Vagina (tissue), 2 donors: Measurements from ENCODE around the gene ALPK1. TPM values are rescaled to one million over a fixed set of nuclear protein-coding genes. Genes with fewer than 3 reads are reported as not detected.

Experiments
- DNase-seq, 2 donors: peaks; one replicate each; pipeline ENCODE4 v3.0.0-alpha.2; 2017; ENCODE audit errors: extremely low spot score in 2 of 2
- H3K27ac ChIP-seq: fragments of 200-600 bp; sonication (generic); one replicate; pipeline ENCODE4 v1.5.1; 2019
- H3K27me3 ChIP-seq: fragments of 200-600 bp; sonication (generic); one replicate; pipeline ENCODE4 v1.5.1; 2019
- H3K36me3 ChIP-seq, 2 donors: fragments of 200-600 bp; sonication (generic); one replicate each; pipeline ENCODE4 v1.5.1; 2017 to 2019
- H3K4me1 ChIP-seq: fragments of 200-600 bp; sonication (generic); one replicate; pipeline ENCODE4 v1.5.1; 2019
- H3K4me3 ChIP-seq, 2 donors: fragments of 200-600 bp; sonication (generic); 1 replicate in 1 of 2; 2 replicates in 1 of 2; pipeline ENCODE4 v1.5.1; 2016 to 2019
- H3K9me3 ChIP-seq: fragments of 200-600 bp; sonication (generic); one replicate; pipeline ENCODE4 v1.5.1; 2019
- CTCF ChIP-seq, 3 experiments: fragments of 450-650 bp in 2 of 3; fragments of 200-600 bp in 1 of 3; sonication (generic) in 1 of 3; IDR thresholded peaks; one replicate each; pipeline ENCODE4 v1.5.1; 2017 to 2019; ENCODE audit warnings: antibody characterized with exemption in 3 of 3, mild to moderate bottlenecking in 2 of 3, moderate library complexity in 2 of 3
- POLR2A ChIP-seq, 2 donors: fragments of 450-650 bp; IDR thresholded peaks; one replicate each; pipeline ENCODE4 v1.6.1; 2017; ENCODE audit warnings: antibody characterized with exemption in 2 of 2, mild to moderate bottlenecking in 2 of 2, moderate library complexity in 2 of 2
- POLR2AphosphoS5 ChIP-seq, 2 donors: sonication (generic); formaldehyde crosslinking; IDR thresholded peaks; one replicate each; pipeline ENCODE4 v1.9.0; 2017; ENCODE audit warnings: antibody characterized with exemption in 2 of 2, mild to moderate bottlenecking in 2 of 2, low read depth in 1 of 2; ENCODE audit not compliant: insufficient read depth in 1 of 2
- intact Hi-C: fragments of 100-400 bp; cut with DNase I; formaldehyde crosslinking; loops from one replicate; pipeline ENCODE4 v1.15.1; 2023
- total RNA-seq: library from RNA; depleted of rRNA; stranded (reverse); fragments of >200 nt; gene quantifications from one replicate; pipeline ENCODE4 v1.2.3, GENCODE V29; 2016

ALPK1 gene
- total RNA-seq, 1 donor from 2014 or later: 32.2 TPM

- Histone ChIP-seq H3K4me3 (no peak overlapping the region), H3K27me3 (no peaks in the 10 kb centered on the region), H3K27ac (no peak overlapping the region), H3K4me1 (no peaks in the 10 kb centered on the region), H3K9me3 (no peaks in the 10 kb centered on the region), H3K36me3 (no peaks in the 10 kb centered on the region)
- intact Hi-C loops: no loop called here
- DNase-seq: no peak
- no peak for TF ChIP-seq CTCF (IDR thresholded peaks at IDR 0.05)
- TF ChIP-seq POLR2A (IDR thresholded peaks at IDR 0.05): no peak
- TF ChIP-seq POLR2AphosphoS5 (IDR thresholded peaks at IDR 0.05; ENCODE audit: insufficient read depth in 1 of 2, low read depth in 1 of 2): no peak
Observed at GRCh38 chr4:112370466-112370865, 73.3 kb downstream of the ALPK1 start.

- no peak overlapping the region for H3K4me3 ChIP-seq
- no peak for DNase-seq
- intact Hi-C loops: no loop called here
- H3K27ac ChIP-seq: no peak overlapping the region
- H3K9me3 ChIP-seq: no peaks in the 10 kb centered on the region
- TF ChIP-seq POLR2AphosphoS5 (IDR thresholded peaks at IDR 0.05; ENCODE audit: insufficient read depth in 1 of 2, low read depth in 1 of 2) (no peak), POLR2A (IDR thresholded peaks at IDR 0.05) (no peak), CTCF (IDR thresholded peaks at IDR 0.05) (no peak)
- H3K36me3 ChIP-seq: no peaks in the 10 kb centered on the region
- no peaks in the 10 kb centered on the region for H3K27me3 ChIP-seq
- no peaks in the 10 kb centered on the region for H3K4me1 ChIP-seq
Observed at GRCh38 chr4:112371361-112371760, 74.2 kb downstream of the ALPK1 start.

DNA sequence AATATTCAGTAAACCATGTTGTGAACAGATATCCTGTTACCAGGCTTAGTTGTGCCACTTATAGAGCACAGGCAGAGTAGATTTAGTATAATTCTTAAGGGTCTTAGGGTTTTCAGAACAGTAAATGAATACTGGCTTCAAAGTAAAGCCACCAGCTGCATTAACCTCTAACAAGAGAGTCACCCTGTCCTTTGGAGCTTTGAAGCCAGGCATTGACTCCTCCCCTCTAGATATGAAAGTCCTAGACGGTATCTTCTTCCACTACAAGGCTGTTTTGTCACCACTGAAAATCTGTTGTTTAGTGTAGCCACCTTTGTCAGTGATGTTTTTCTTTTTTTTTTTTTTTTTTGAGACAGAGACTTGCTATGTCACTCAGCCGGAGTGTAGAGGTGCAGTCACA is 77.7 kb downstream of the ALPK1 start:
- H3K27ac ChIP-seq: no peak overlapping the region

DNA sequence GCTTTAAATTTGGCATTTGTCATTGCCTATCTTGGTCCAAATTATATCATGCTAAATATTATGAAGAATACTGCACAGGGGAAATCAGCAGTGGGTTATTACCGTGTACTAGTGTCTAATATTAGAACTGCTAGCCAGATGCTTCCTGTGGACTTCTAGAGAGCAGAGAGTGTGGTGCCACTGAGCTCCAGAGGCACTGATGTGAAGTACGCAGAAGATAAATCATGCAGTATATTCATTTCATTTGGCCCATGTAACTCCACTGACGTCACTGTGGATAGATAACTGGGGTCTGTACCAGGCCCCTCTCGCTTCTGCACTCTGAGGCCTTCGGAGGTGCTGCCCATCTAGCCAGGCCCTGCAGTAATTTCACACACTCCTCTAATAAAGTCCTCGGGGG is 80.0 kb downstream of the ALPK1 start:
- no peak for TF ChIP-seq POLR2AphosphoS5 (IDR thresholded peaks at IDR 0.05; ENCODE audit: insufficient read depth in 1 of 2, low read depth in 1 of 2)
- TF ChIP-seq POLR2A (IDR thresholded peaks at IDR 0.05): no peak
- TF ChIP-seq CTCF (IDR thresholded peaks at IDR 0.05): no peak
- Histone ChIP-seq H3K4me1 (no peaks in the 10 kb centered on the region), H3K4me3 (no peak overlapping the region), H3K27ac (no peak overlapping the region), H3K27me3 (no peaks in the 10 kb centered on the region), H3K9me3 (no peaks in the 10 kb centered on the region), H3K36me3 (no peaks in the 10 kb centered on the region)
- intact Hi-C loops: no loop called here
- no peak for DNase-seq

More for the DNA sequence above, 77.7 kb downstream of the ALPK1 start:
- Histone ChIP-seq H3K36me3 (no peaks in the 10 kb centered on the region), H3K9me3 (no peaks in the 10 kb centered on the region), H3K4me3 (no peak overlapping the region), H3K27me3 (no peaks in the 10 kb centered on the region), H3K4me1 (no peaks in the 10 kb centered on the region)
- intact Hi-C loops: no loop called here
- no peak for DNase-seq
- no peak for TF ChIP-seq POLR2A (IDR thresholded peaks at IDR 0.05)
- TF ChIP-seq CTCF (IDR thresholded peaks at IDR 0.05): no peak
- TF ChIP-seq POLR2AphosphoS5 (IDR thresholded peaks at IDR 0.05; ENCODE audit: insufficient read depth in 1 of 2, low read depth in 1 of 2): no peak

DNA sequence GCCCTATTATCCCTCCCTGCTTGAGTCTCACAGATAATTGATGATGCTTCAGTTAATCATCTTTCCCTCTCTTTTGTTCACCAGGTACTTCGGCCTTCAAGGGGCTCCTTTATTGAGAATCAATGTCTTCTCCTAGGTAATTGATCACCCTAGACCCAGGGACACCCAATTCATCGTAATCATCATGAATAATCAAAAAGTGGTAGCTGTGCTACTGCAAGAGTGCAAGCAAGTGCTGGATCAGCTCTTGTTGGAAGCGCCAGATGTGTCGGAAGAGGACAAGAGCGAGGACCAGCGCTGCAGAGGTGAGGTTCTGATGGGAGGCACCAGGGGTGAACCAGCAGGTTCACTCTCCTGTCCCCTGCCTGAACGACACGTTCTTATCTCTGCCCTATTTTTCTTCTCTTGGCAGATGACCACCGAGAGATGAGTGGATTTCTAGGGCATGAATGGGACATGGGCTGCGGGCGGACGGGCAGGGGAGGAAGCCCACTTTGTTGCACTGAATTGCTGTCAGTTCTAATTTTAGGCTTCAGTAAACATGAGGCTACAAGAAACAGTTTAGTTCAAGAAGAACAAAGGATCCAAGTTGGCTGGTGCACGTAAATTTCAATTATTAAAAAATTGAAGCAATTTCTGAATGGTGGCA is 80.5 kb downstream of the ALPK1 start:
- DNase-seq: no peak
- TF ChIP-seq CTCF (IDR thresholded peaks at IDR 0.05): no peak
- no peak for TF ChIP-seq POLR2AphosphoS5 (IDR thresholded peaks at IDR 0.05; ENCODE audit: insufficient read depth in 1 of 2, low read depth in 1 of 2)
- no peak for TF ChIP-seq POLR2A (IDR thresholded peaks at IDR 0.05)
- peaks cover 0 to 4% of the 10 kb centered on the region in 2 donors for H3K36me3 ChIP-seq
- no peak overlapping the region for H3K27ac ChIP-seq
- H3K4me1 ChIP-seq: no peaks in the 10 kb centered on the region
- H3K9me3 ChIP-seq: no peaks in the 10 kb centered on the region
- no peak overlapping the region for H3K4me3 ChIP-seq
- no peaks in the 10 kb centered on the region for H3K27me3 ChIP-seq
- intact Hi-C loops: no loop called here
